H9 (cell line): ENCODE data around the gene DGKH. TPM values are rescaled to one million over a fixed set of nuclear protein-coding genes. Genes with fewer than 3 reads are reported as not detected.

ENCODE experiments used
- DNase-seq: peaks from one replicate; pipeline ENCODE4 v3.0.0-alpha.2; 2017
- H2AFZ ChIP-seq: one replicate; pipeline ENCODE4 v1.6.1; 2013; ENCODE audit warnings: mild to moderate bottlenecking, low read length, control low read depth, moderate library complexity
- H2AK5ac ChIP-seq: 2 replicates; pipeline ENCODE4 v1.6.1; 2013; ENCODE audit warnings: low read length, control low read depth, mixed read lengths; ENCODE audit not compliant: insufficient read length
- H2BK120ac ChIP-seq: one replicate; pipeline ENCODE4 v1.6.1; 2013; ENCODE audit warnings: low read depth, mild to moderate bottlenecking, low read length, control low read depth, inconsistent platforms; ENCODE audit not compliant: poor library complexity, severe bottlenecking
- H2BK12ac ChIP-seq: 2 replicates; pipeline ENCODE4 v1.6.1; 2013; ENCODE audit warnings: low read length, control low read depth, mixed read lengths, low read depth; ENCODE audit not compliant: insufficient read length
- H2BK15ac ChIP-seq: 2 replicates; pipeline ENCODE4 v1.6.1; 2013; ENCODE audit warnings: low read depth, low read length, control low read depth
- H2BK20ac ChIP-seq: one replicate; pipeline ENCODE4 v1.6.1; 2013; ENCODE audit warnings: low read depth, mild to moderate bottlenecking, low read length, control low read depth, inconsistent platforms; ENCODE audit not compliant: poor library complexity, severe bottlenecking
- H2BK5ac ChIP-seq: 2 replicates; pipeline ENCODE4 v1.6.1; 2013; ENCODE audit warnings: low read length, control low read depth, mixed read lengths; ENCODE audit not compliant: insufficient read length
- H3K14ac ChIP-seq: 2 replicates; pipeline ENCODE4 v1.6.1; 2013; ENCODE audit warnings: low read length, control low read depth; ENCODE audit not compliant: insufficient read depth
- H3K18ac ChIP-seq: 2 replicates; pipeline ENCODE4 v1.6.1; 2013; ENCODE audit warnings: low read depth, mild to moderate bottlenecking, mixed read lengths, low read length, control low read depth; ENCODE audit not compliant: insufficient read length
- H3K23ac ChIP-seq: 2 replicates; pipeline ENCODE4 v1.6.1; 2013; ENCODE audit warnings: low read length, control low read depth, mixed read lengths, low read depth; ENCODE audit not compliant: insufficient read length
- H3K23me2 ChIP-seq: 2 replicates; pipeline ENCODE4 v1.6.1; 2013; ENCODE audit warnings: low read depth, mild to moderate bottlenecking, mixed read lengths, low read length, control low read depth; ENCODE audit not compliant: insufficient read length, poor library complexity, severe bottlenecking
- H3K27ac ChIP-seq: 2 replicates; pipeline ENCODE4 v1.5.1; 2013; ENCODE audit warnings: low read length, control low read depth, mixed read lengths, low read depth; ENCODE audit not compliant: insufficient read length
- H3K27me3 ChIP-seq: 2 replicates; pipeline ENCODE4 v1.6.1; 2013; ENCODE audit warnings: low read length, control low read depth, inconsistent platforms; ENCODE audit not compliant: insufficient read depth
- H3K4ac ChIP-seq: 2 replicates; pipeline ENCODE4 v1.6.1; 2013; ENCODE audit warnings: low read depth, mild to moderate bottlenecking, control low read depth, inconsistent platforms, low read length, moderate library complexity
- H3K4me1 ChIP-seq: 2 replicates; pipeline ENCODE4 v1.6.1; 2013; ENCODE audit warnings: low read length, control low read depth, inconsistent platforms; ENCODE audit not compliant: insufficient read depth
- H3K4me2 ChIP-seq: 2 replicates; pipeline ENCODE4 v1.6.1; 2013; ENCODE audit warnings: low read length, control low read depth, mixed read lengths; ENCODE audit not compliant: insufficient read length, insufficient read depth
- H3K56ac ChIP-seq: 2 replicates; pipeline ENCODE4 v1.6.1; 2013; ENCODE audit warnings: low read depth, mild to moderate bottlenecking, mixed read lengths, low read length, control low read depth; ENCODE audit not compliant: insufficient read length
- H3K79me1 ChIP-seq: 2 replicates; pipeline ENCODE4 v1.6.1; 2013; ENCODE audit warnings: low read depth, mild to moderate bottlenecking, moderate library complexity, low read length, control low read depth, inconsistent platforms; ENCODE audit not compliant: insufficient read depth, poor library complexity, severe bottlenecking
- H3K79me2 ChIP-seq: 2 replicates; pipeline ENCODE4 v1.6.1; 2013; ENCODE audit warnings: low read length, control low read depth, inconsistent platforms; ENCODE audit not compliant: insufficient read depth
- H3K9ac ChIP-seq: 2 replicates; pipeline ENCODE4 v1.6.1; 2013; ENCODE audit warnings: low read length, control low read depth, mixed read lengths; ENCODE audit not compliant: insufficient read length; ENCODE audit errors: extremely low read depth
- H3K9me3 ChIP-seq: one replicate; pipeline ENCODE4 v1.6.1; 2013; ENCODE audit warnings: low read depth, low read length, inconsistent platforms; ENCODE audit not compliant: control insufficient read depth
- H3T11ph ChIP-seq: one replicate; pipeline ENCODE4 v1.6.1; 2013; ENCODE audit warnings: mild to moderate bottlenecking, low read length, control low read depth, inconsistent platforms
- H4K20me1 ChIP-seq: one replicate; pipeline ENCODE4 v1.6.1; 2013; ENCODE audit not compliant: control insufficient read depth, insufficient read length, insufficient read depth
- H4K5ac ChIP-seq: 2 replicates; pipeline ENCODE4 v1.6.1; 2013; ENCODE audit warnings: low read depth, mild to moderate bottlenecking, mixed read lengths, low read length, control low read depth; ENCODE audit not compliant: insufficient read length
- H4K8ac ChIP-seq: replicated peaks from 2 replicates; pipeline ENCODE4 v1.6.1; 2013; ENCODE audit warnings: low read length, control low read depth, mixed read lengths, low read depth; ENCODE audit not compliant: insufficient read length
- H4K91ac ChIP-seq: 2 replicates; pipeline ENCODE4 v1.6.1; 2013; ENCODE audit warnings: low read depth, mild to moderate bottlenecking, moderate library complexity, mixed read lengths, low read length, control low read depth; ENCODE audit not compliant: insufficient read length
- H3K27ac Mint-ChIP-seq, 3 experiments: 2 replicates in 2 of 3; 3 replicates in 1 of 3; pipeline ENCODE4 v1.8.0; 2020 to 2021; ENCODE audit warnings: mixed read lengths in 3 of 3, mild to moderate bottlenecking in 1 of 3, moderate library complexity in 1 of 3
- H3K27me3 Mint-ChIP-seq: 2 replicates; pipeline ENCODE4 v1.8.0; 2021; ENCODE audit warnings: low read depth, mild to moderate bottlenecking, moderate library complexity, mixed read lengths
- H3K36me3 Mint-ChIP-seq, 3 experiments: 2 replicates in 2 of 3; 3 replicates in 1 of 3; pipeline ENCODE4 v1.8.0; 2020 to 2021; ENCODE audit warnings: low read depth in 3 of 3, mixed read lengths in 3 of 3; ENCODE audit not compliant: insufficient read depth in 1 of 3
- H3K4me1 Mint-ChIP-seq, 2 experiments: 2 replicates each; pipeline ENCODE4 v1.8.0; 2020; ENCODE audit warnings: mixed read lengths in 2 of 2
- H3K4me3 Mint-ChIP-seq, 2 experiments: 2 replicates in 1 of 2; 3 replicates in 1 of 2; pipeline ENCODE4 v1.8.0; 2020 to 2021; ENCODE audit warnings: mild to moderate bottlenecking in 2 of 2, mixed read lengths in 2 of 2, moderate library complexity in 1 of 2
- H3K9me3 Mint-ChIP-seq, 2 experiments: 2 replicates in 1 of 2; 3 replicates in 1 of 2; pipeline ENCODE4 v1.8.0; 2020; ENCODE audit warnings: mild to moderate bottlenecking in 2 of 2, mixed read lengths in 2 of 2, moderate library complexity in 1 of 2
- CTCF ChIP-seq: fragments of 200-600 bp; sonication (generic); conservative IDR thresholded peaks from 3 replicates; pipeline ENCODE4 v1.8.0; 2021; ENCODE audit warnings: antibody characterized with exemption, mild to moderate bottlenecking
- WGBS: extraction: QIAGEN DNeasy Blood & Tissue Kit; methylation state at CpG from one replicate; pipeline ENCODE4 v1.1.7; 2013; ENCODE audit warnings: missing lambda C conversion rate, low lambda C conversion rate, mixed read lengths; ENCODE audit not compliant: insufficient read length; ENCODE audit errors: extremely low coverage; 5-methylcytosine and 5-hydroxymethylcytosine counted together
- total RNA-seq: library from RNA; stranded (reverse); gene quantifications from 2 replicates; pipeline ENCODE4 v1.2.1, GENCODE V29; 2021

Gene DGKH
- total RNA-seq, 1 experiment from 2014 or later = 8.6 TPM

GRCh38 chr13:42086582-42086981, 38.1 kb downstream of the DGKH start:
- peaks cover 6 to 9% of the 10 kb centered on the region in 2 experiments; a peak in 4 of 5 replicates for H3K9me3 Mint-ChIP-seq
- H3K27ac ChIP-seq = no peak overlapping the region
- H2BK120ac ChIP-seq = no peak overlapping the region
- H3K4ac ChIP-seq = no peak overlapping the region
- H2AFZ ChIP-seq = no peak overlapping the region
- no peak overlapping the region for H2BK20ac ChIP-seq
- no peak for DNase-seq
- H2BK12ac ChIP-seq = no peak overlapping the region
- H3K79me2 ChIP-seq = no peaks in the 10 kb centered on the region
- H4K20me1 ChIP-seq = no peaks in the 10 kb centered on the region
- H3K27me3 ChIP-seq = no peaks in the 10 kb centered on the region
- H2BK5ac ChIP-seq = no peak overlapping the region
- H3K23ac ChIP-seq = no peak overlapping the region
- no peak overlapping the region for H3K4me3 Mint-ChIP-seq
- H3K36me3 Mint-ChIP-seq = peaks cover 9 to 15% (median 13%) of the 10 kb centered on the region in 3 experiments
- no peaks in the 10 kb centered on the region for H3K9me3 ChIP-seq
- no peaks in the 10 kb centered on the region for H3K4me1 Mint-ChIP-seq
- no peaks in the 10 kb centered on the region for H3K4me1 ChIP-seq
- no peak overlapping the region for H3T11ph ChIP-seq
- no peak overlapping the region for H3K9ac ChIP-seq
- H2BK15ac ChIP-seq = no peak overlapping the region
- H3K79me1 ChIP-seq = no peaks in the 10 kb centered on the region
- no peak for TF ChIP-seq CTCF
- H4K5ac ChIP-seq = no peak overlapping the region
- no peak overlapping the region for H3K4me2 ChIP-seq
- no peak overlapping the region for H3K56ac ChIP-seq
- no CpG with 5 or more reads among the region's 1 CpG for WGBS
- H3K27ac Mint-ChIP-seq = no peak overlapping the region; a peak in 1 of 7 replicates
- no peak overlapping the region for H2AK5ac ChIP-seq
- no peak overlapping the region for H4K91ac ChIP-seq
- no peaks in the 10 kb centered on the region for H3K27me3 Mint-ChIP-seq
- H3K14ac ChIP-seq = no peak overlapping the region
- H3K18ac ChIP-seq = no peak overlapping the region
- no peak overlapping the region for H4K8ac ChIP-seq
- H3K23me2 ChIP-seq = no peaks in the 10 kb centered on the region
